Measurements from ENCODE around the gene FIGNL1.

The FIGNL1 gene

DNA sequence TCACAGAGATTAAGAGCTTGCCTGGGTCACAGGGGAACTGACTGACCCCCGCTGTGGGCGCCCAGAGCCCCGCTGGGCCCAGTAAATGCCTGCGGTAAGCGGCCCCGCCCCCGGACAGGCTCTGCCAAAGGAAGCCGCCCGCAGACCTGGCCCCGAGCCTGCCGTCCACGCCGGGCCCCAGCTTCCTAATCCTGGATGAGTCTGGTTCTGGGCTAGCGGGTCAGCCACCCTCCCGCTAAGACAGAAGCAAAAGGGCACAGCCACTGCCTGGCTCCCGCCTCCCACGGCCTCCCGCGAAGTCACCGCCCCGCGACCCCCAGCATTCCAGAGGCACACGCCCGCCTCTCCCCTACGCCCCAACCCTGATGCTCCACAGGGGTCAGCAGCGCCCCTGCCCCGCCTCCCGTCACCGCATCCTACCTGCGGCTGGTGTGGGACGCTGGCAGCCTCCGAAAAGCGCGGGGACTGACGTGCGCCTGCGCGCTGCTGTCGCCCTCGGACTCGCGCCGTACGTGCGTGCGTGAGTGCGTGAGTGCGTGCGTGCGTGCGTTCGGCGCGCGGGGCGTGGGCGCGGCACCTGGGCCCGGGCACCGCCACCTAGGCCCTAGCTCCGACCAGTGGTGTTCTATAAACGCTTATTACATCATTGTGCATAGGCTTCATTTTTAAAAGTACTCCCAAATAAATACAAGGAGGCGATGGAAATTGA lies at the start of gene FIGNL1:
Gene FIGNL1, minus strand, starts transcription at position 470 of the 709 bp plus-strand sequence. CDS start 3,063 bp downstream, outside the sequence.
- peak; percentile 75 for DNase-seq

DNA sequence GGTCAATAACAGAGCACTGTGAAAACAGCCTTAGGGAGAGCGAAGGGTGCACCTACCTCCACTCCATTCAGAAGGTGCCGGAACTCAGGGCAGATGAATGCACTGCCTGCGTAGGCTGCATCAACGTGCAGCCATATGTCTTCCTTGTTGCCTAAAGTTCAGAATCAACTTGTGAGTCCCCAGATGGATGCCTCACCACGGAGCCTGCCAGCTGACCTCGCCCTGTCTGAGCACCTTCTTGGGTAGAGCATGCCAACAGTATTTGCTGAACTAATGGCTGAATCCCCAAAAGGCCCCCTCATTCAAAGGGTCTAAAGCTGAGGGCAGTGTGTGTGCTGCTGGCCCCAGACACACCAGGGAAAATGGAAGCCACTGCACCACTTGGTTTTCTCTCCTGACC lies 48.9 kb upstream of the FIGNL1 start:
- no peak for DNase-seq

DNA sequence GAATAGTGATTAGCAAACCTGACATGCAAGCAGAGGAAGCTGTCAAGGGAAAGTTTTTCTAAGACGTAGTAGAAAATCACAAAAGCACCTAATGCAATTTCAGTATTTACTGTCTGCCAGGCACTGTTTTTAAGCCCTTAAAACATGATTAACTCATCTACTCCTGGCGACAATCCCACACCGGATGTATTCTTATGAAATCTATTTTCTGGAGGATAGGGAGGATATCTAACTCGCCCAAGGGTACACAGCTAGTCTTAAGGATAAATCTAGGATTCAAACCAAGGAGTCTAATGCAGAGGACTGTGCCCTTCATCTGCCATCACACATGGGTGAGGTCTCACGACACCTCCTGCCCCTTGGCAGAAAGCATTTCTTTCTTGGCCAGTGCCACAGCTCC lies 47.8 kb upstream of the FIGNL1 start:
- DNase-seq: no peak

- DNase-seq: peak; percentile 3
Measured at GRCh38 chr7:50497068-50497642, 47.0 kb upstream of the FIGNL1 start.

DNA sequence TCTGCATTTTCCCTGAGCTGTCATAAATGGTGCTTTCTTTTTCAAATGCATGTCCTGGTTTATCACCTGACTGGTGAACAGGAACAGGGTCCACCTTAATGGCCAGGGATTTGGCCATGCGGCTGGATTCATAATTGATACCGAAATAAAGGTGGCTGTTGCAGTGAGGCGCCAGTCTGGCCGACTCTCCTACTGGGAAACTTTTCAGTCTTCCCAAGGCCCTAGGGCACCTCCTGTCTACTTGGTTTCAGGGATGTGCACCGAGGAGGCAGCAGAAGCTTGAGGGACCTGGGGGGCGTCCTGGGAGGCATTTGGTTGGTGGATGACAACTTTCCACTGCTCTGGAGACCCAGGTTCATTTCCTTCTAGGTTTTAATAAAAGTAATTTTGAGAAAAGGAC lies 46.4 kb upstream of the FIGNL1 start:
- DNase-seq: no peak

DNA sequence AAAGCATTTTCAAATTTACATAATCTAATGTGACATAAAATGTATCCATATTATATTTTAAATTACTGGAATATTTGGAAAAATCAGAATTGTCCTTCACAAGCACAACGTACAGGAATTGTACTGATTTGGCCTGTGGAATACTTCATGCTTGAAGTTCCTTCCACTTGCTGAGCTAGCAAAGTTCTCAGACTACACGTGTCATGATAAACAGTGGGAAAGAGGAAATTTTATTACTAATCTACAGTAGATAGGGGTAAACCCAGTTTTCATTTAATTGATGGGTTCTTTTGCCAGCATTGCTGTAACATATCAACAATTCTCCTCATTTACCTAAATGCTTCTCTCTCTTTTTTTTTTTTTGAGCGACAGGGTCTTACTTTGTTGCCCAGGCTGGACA lies 45.6 kb upstream of the FIGNL1 start:
- DNase-seq: no peak

- no peak for DNase-seq
Measured at GRCh38 chr7:50492770-50493519, 42.8 kb upstream of the FIGNL1 start.

DNA sequence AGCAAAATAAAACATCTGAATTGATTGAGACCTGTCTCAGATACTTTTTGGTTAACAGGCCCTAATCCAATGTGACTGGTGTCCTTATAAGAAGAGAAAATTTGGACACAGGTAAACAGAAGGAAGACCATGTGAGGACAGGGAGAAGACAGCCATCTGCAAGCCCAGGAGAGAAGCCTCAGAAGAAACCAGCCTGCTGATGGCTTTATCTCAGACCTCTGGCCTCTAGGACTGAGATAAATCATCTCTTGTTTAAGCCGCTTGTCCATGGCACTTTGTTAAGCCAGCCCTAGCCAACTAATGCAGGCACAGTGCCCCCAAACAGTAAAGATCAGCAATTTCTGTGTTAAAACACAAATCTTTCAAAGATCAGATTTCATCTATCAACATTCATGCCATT lies 41.8 kb upstream of the FIGNL1 start:
- no peak for DNase-seq

GRCh38 chr7:50491209-50491608 lies 41.1 kb upstream of the FIGNL1 start:
- DNase-seq: no peak

GRCh38 chr7:50488379-50488778 lies 38.2 kb upstream of the FIGNL1 start:
- DNase-seq: no peak

- no peak for DNase-seq
Measured at GRCh38 chr7:50486512-50486911, 36.4 kb upstream of the FIGNL1 start.

GRCh38 chr7:50481867-50482266 lies 31.7 kb upstream of the FIGNL1 start:
- DNase-seq: no peak

DNA sequence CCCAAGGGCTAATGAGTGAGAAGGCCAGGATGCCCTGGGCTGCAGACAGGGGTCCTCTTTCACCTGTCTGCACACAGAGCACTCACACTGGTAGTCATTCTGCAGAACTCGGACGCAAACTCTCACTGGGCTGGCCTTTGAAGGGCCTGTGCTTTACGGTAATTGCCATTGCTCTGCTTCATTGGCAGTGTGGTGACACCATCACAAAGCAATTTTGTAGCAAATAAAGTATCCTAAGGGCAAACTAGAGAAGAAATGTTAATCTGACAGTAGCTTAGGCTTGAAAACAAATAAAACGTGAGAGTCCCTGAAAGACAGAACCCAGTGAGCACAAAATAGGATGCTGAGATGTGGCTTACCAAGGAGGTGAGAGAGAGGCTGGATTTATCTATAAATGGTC lies 30.6 kb upstream of the FIGNL1 start:
- no peak for DNase-seq

DNA sequence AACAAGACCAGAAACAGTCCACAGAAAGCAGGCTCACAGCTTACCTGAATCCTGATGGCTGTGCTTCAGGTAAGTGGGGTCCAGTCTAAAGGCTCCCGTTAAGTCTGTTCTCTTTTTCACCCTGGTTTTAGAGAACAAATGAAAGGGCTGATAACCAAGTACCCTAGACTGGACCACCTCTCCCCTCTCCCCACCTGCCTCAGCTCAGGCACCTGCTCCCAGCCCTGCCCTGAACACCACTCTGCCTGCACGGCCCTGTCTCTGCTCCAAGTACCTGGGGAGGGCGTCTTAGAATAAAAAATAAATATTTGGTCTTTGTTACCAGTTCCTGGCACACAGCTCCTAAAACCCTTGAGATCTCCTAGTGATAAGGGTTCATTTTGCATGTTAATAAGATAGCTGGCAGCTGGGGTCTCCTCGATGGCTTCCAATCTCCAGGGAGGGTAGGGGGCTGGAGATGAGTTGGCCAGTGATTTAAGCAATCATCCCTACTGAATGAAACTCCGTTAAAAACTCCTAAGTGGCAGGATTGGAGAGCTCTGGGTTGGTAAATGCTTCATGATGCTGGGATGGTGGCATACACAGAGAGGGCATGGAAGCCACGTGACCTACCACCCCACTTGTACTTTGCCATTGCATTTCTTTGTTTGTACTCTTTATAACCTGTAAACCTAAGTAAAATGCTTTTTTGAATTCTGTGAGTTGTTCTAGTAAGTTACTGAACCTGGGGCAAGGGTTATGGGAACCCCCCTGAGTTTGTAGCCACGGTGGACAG lies 29.8 kb upstream of the FIGNL1 start:
- no peak for DNase-seq

- DNase-seq: no peak
Measured at GRCh38 chr7:50477640-50478039, 27.5 kb upstream of the FIGNL1 start.

DNA sequence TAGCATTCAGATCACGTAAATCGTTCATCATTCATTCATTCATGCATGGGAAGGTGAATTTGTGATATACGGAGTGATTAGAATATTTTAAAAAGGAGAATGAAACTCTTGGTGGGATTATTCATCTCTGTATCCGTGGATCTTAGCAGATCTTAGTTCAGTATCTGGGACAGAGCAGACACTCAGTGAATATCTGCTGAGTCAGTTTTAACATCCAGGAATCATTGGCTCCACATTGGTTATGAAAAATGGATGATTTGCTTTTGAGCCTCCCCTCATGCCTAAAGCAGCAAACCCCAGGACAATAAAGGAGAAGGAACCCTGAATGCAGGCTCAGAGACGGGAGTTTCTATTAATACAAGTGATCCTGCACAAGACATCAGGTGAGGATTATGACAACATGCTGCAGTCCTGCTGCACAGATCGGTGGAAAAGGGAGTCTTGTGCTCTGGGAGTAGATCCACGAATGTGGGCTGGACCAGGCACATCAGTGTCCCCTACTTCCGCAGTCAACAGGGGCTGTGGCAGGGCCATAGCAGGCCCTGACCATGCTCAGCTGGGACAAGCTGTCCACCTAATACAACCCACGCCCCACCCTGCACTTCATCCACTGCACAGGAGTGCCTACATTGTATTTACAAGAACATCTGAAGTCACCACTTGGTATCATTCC lies 26.9 kb upstream of the FIGNL1 start:
- DNase-seq: no peak

- DNase-seq: no peak
Measured at GRCh38 chr7:50475340-50475739, 25.2 kb upstream of the FIGNL1 start.

- no peak for DNase-seq
Measured at GRCh38 chr7:50474382-50475160, 24.4 kb upstream of the FIGNL1 start.

DNA sequence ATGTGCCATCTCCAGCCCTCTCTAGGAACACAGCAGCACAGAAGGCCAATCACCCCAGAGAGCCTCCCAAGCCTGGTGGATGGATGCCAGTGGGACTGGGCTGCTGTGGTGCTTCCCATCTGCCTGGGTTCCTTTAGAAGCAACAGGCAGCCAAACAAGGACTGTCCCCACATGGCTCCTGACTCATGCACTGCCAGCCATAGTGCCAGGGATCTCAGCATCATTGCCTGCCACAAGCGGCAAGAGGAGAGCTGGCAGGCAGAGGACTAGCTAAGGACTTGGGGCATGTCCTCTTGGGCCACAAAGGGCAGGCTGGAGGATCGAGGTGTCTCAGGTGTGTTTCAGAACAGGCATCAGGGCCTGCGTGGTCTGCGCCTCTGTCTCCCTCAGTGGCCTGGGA lies 23.4 kb upstream of the FIGNL1 start:
- no peak for DNase-seq

DNA sequence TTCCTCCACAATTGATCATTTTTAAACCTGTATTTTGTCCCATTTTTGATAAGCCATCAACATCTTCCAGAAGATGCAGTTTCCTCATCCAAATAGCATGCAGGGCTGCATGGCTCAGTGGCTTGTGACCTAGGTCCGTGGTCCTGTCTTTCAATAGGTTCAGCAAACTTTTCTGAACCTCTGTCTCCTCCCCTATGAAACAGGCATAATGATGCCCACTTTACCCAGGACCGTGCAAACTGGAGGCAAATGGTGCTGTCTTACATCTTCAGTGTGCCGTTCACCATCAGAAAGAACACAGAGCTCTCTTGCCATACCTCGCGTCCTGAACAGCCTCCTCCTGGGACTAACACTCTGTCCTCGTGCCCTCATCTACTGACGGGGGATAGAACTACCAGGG lies 22.3 kb upstream of the FIGNL1 start:
- no peak for DNase-seq

DNA sequence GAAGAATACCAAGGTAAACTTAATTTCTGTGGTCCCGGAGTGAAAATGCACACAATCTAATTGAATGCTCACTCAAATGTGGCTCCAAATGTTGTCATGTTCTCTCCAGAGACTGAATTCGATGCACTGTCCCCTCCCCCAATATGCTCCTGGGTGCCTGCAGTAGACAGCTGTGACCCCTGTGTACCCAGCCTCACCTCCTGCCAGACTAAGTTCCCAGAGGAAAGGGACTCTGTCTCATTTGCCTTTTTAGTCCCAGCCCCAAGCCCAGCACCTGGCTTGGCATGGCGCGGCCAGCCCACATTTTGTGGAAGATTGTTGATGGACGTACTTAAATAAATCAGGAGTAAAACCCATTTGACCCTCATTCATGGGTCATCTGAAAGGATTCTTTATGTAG lies 21.8 kb upstream of the FIGNL1 start:
- no peak for DNase-seq
